Endothelial cell of umbilical vein (primary cell): ENCODE measurements around the gene TAF6. TPM values are rescaled to one million over a fixed set of nuclear protein-coding genes. Genes with fewer than 3 reads are reported as not detected.
A peak's percentile ranks its signal among the peaks of the same experiment; 100 is the strongest.

Source experiments
- BruUV-seq: library from RNA; stranded (reverse); fragments of 400-500 nt; replicated peaks from 2 replicates; lab custom pipeline; 2021; lab: Mats Ljungman, UMichigan
- CTCF ChIA-PET: fragments of 300-600, 350-600 bp; sonication (Branson Sonifier 250); formaldehyde crosslinking; loops from one replicate; lab custom pipeline; 2021; ENCODE audit warnings: antibody characterized with exemption, inconsistent platforms; lab: Charles Lee
- POLR2A ChIA-PET: fragments of 300-600, 350-600 bp; sonication (Branson Sonifier 250); formaldehyde crosslinking; loops from one replicate; lab custom pipeline; 2021; ENCODE audit warnings: antibody characterized with exemption, inconsistent platforms; lab: Charles Lee
- DNase-seq: peaks from one replicate; pipeline ENCODE4 v3.0.0-alpha.2; 2011; ENCODE audit warnings: low read depth, low spot score
- FAIRE-seq: peaks from 2 replicates; lab custom pipeline; 2011; peaks lifted over from hg19 to GRCh38; lab: Jason Lieb, UNC
- H2AFZ ChIP-seq: 2 replicates; pipeline ENCODE4 v1.6.0; 2012; ENCODE audit warnings: low read depth, low read length, control low read depth, inconsistent platforms
- H3K27ac ChIP-seq: 2 replicates; pipeline ENCODE4 v1.5.1; 2011; ENCODE audit warnings: low read depth, mild to moderate bottlenecking, control low read depth, low read length, moderate library complexity; ENCODE audit not compliant: insufficient read depth
- H3K27me3 ChIP-seq, 2 experiments: 2 replicates each; pipeline versions ENCODE4 v1.6.0 to v1.6.1; 2011; ENCODE audit warnings: low read length in 2 of 2, mixed read lengths in 1 of 2; ENCODE audit not compliant: control insufficient read depth in 2 of 2, insufficient read depth in 2 of 2
- H3K36me3 ChIP-seq, 2 experiments: 2 replicates in 1 of 2; 3 replicates in 1 of 2; pipeline ENCODE4 v1.5.1; 2011; ENCODE audit warnings: low read length in 2 of 2, mild to moderate bottlenecking in 1 of 2, moderate library complexity in 1 of 2; ENCODE audit not compliant: control insufficient read depth in 2 of 2, insufficient read depth in 2 of 2; ENCODE audit errors: extremely low read depth in 1 of 2
- H3K4me1 ChIP-seq: 3 replicates; pipeline ENCODE4 v1.5.1; 2011; ENCODE audit warnings: mild to moderate bottlenecking, low read length; ENCODE audit not compliant: control insufficient read depth, insufficient read depth; ENCODE audit errors: extremely low read depth
- H3K4me2 ChIP-seq: 2 replicates; pipeline ENCODE4 v1.6.1; 2011; ENCODE audit warnings: low read length, control low read depth, mixed read lengths; ENCODE audit not compliant: insufficient read depth
- H3K4me3 ChIP-seq, 3 experiments: fragments of 200-600 bp in 1 of 3; sonication (generic), shearing (Covaris generic) in 1 of 3; replicated peaks in 1 of 3; 2 replicates each; pipeline ENCODE4 v1.5.1; 2011 to 2016; ENCODE audit warnings: control low read depth in 3 of 3, low read length in 3 of 3, mild to moderate bottlenecking in 2 of 3, inconsistent platforms in 1 of 3, low read depth in 1 of 3, moderate library complexity in 1 of 3; ENCODE audit not compliant: insufficient read depth in 1 of 3
- H3K79me2 ChIP-seq: 2 replicates; pipeline ENCODE4 v1.6.0; 2012; ENCODE audit warnings: low read length, inconsistent platforms; ENCODE audit not compliant: control insufficient read depth, insufficient read depth
- H3K9ac ChIP-seq: replicated peaks from 2 replicates; pipeline ENCODE3; 2011; ENCODE audit warnings: low read length, control low read depth; ENCODE audit not compliant: insufficient read depth; ENCODE audit errors: extremely low read depth
- H3K9me1 ChIP-seq: replicated peaks from 3 replicates; pipeline ENCODE4 v1.6.0; 2011; ENCODE audit warnings: mild to moderate bottlenecking, low read length; ENCODE audit not compliant: control insufficient read depth, insufficient read depth; ENCODE audit errors: extremely low read depth
- H3K9me3 ChIP-seq: replicated peaks from 2 replicates; pipeline ENCODE4 v1.5.1; 2012; ENCODE audit warnings: low read length, inconsistent platforms; ENCODE audit not compliant: control insufficient read depth, insufficient read depth
- H4K20me1 ChIP-seq: replicated peaks from 2 replicates; pipeline ENCODE3; 2011; ENCODE audit warnings: mild to moderate bottlenecking, low read length; ENCODE audit not compliant: control insufficient read depth, insufficient read depth; ENCODE audit errors: extremely low read depth
- CTCF ChIP-seq, 2 donors: IDR thresholded peaks; 1 replicate in 1 of 2; 2 replicates in 1 of 2; pipeline ENCODE4 v1.5.1; 2011; ENCODE audit warnings: low read length in 2 of 2, mild to moderate bottlenecking in 2 of 2, moderate library complexity in 2 of 2, control low read depth in 1 of 2, inconsistent platforms in 1 of 2, low read depth in 1 of 2; ENCODE audit not compliant: insufficient read depth in 1 of 2; ENCODE audit errors: extremely low read depth in 1 of 2
- EZH2 ChIP-seq: IDR thresholded peaks from 2 replicates; pipeline ENCODE4 v1.6.1; 2012; ENCODE audit warnings: borderline replicate concordance, low read depth, mild to moderate bottlenecking, moderate library complexity, low read length, inconsistent platforms; ENCODE audit not compliant: severe bottlenecking
- GATA2 ChIP-seq: IDR thresholded peaks from 2 replicates; pipeline ENCODE4 v1.7.0; 2011; ENCODE audit warnings: low read depth, mild to moderate bottlenecking, moderate library complexity, mixed read lengths, low read length; ENCODE audit not compliant: insufficient read length, insufficient read depth
- JUN ChIP-seq: IDR thresholded peaks from 2 replicates; pipeline ENCODE4 v1.6.1; 2011; ENCODE audit warnings: borderline replicate concordance, low read depth; ENCODE audit not compliant: insufficient read length, insufficient read depth
- MAX ChIP-seq: IDR thresholded peaks from 2 replicates; pipeline ENCODE4 v1.6.1; 2011; ENCODE audit not compliant: insufficient read depth, insufficient read length
- MYC ChIP-seq: IDR thresholded peaks from one replicate; pipeline ENCODE4 v1.6.1; 2011; ENCODE audit warnings: mild to moderate bottlenecking, low read depth, low read length
- POLR2A ChIP-seq: IDR thresholded peaks from 2 replicates; pipeline ENCODE4 v1.6.1; 2012; ENCODE audit warnings: low read depth, mild to moderate bottlenecking, control low read depth, low read length
- POLR2AphosphoS5 ChIP-seq: IDR thresholded peaks from 2 replicates; pipeline ENCODE4 v1.6.1; 2012; ENCODE audit warnings: low read depth, mild to moderate bottlenecking, control low read depth, low read length, moderate library complexity; ENCODE audit not compliant: insufficient read depth
- dilution Hi-C: fragments of 300-500 bp; cut with MboI; formaldehyde crosslinking; loops from one replicate; pipeline ENCODE4 v1.15.0; 2019; ENCODE audit warnings: low sequenced_read_pairs; ENCODE audit not compliant: extremely low pct_ligation_motif_present
- intact Hi-C: fragments of 100-400 bp; cut with micrococcal nuclease; formaldehyde crosslinking; loops from one replicate; pipeline ENCODE4 v1.10.0; 2022
- polyA plus RNA-seq, 4 experiments: library from polyadenylated mRNA; depleted of rRNA in 3 of 4; stranded (reverse) in 3 of 4; unstranded in 1 of 4; fragments of >200 nt; gene quantifications; 2 replicates each; pipeline versions ENCODE4 v1.2.1 to v1.2.3, GENCODE V29; 2011 to 2012; ENCODE audit warnings: missing spikeins in 1 of 4
- total RNA-seq: library from RNA; stranded (reverse); gene quantifications from 2 replicates; pipeline ENCODE4 v1.2.3, GENCODE V29; 2021

The TAF6 gene
- total and polyA plus RNA-seq, 2 donors (not counting 3 experiments of a cell fraction or from before 2014, with no cell fraction given) = 32.7 to 64.6 TPM

- BruUV-seq = TSS peak; percentile 58
- CTCF ChIA-PET = interaction anchor here (0.6 to 2.9 kb wide), 3 partner anchors 13 to 350 kb away, joined by 4 to 18 read pairs (median 5); partner anchors contain the start of genes AP4M1 and MCM7
- dilution Hi-C loops = no loop called here
These were observed 31.0 kb downstream of the TAF6 start for GRCh38 chr7:100088095-100088620.

More at GRCh38 chr7:100088095-100088620, 31.0 kb downstream of the TAF6 start:
- Histone ChIP-seq H3K9me1 (no peaks in the 10 kb centered on the region), H3K4me3 (peak overlapping the region in 1 of 3 experiments; percentile 74), H3K27ac (peak overlapping the region; percentile 94), H3K36me3 (peaks cover 15 to 16% of the 10 kb centered on the region in 2 experiments), H3K9me3 (no peaks in the 10 kb centered on the region), H3K9ac (peak overlapping the region; percentile 90), H3K27me3 (no peaks in the 10 kb centered on the region), H3K4me2 (peak overlapping the region; percentile 45), H3K4me1 (peaks cover 32% of the 10 kb centered on the region), H2AFZ (no peak overlapping the region), H3K79me2 (peaks cover 17% of the 10 kb centered on the region), H4K20me1 (no peaks in the 10 kb centered on the region)
- DNase-seq (no peak), FAIRE-seq (no peak)
- intact Hi-C loops = loop anchor here (10.0 kb wide), 1 partner anchor 173 kb away; the partner anchor contains the start of gene TRIM4
- POLR2A ChIA-PET = interaction anchor here (1.0 to 2.0 kb wide), 2 partner anchors 12 to 13 kb away, joined by 6 to 10 read pairs; partner anchors contain the start of genes AP4M1 and MCM7
- TF ChIP-seq CTCF (IDR thresholded peaks at IDR 0.05; ENCODE audit: extremely low read depth in 1 of 2, insufficient read depth in 1 of 2, low read depth in 1 of 2, low read length in 2 of 2) (no peak), MYC (no peak), MAX (no peak), GATA2 (no peak), JUN (no peak), POLR2AphosphoS5 (no peak), EZH2 (no peak), POLR2A (no peak)
